Measurements from ENCODE around the gene ZNF827.
"Not testable (repeated sequence)": the region's sequence is repeated elsewhere in the genome, so short reads cannot be mapped to it uniquely, and the experiment has no call there.

ZNF827 gene

DNA sequence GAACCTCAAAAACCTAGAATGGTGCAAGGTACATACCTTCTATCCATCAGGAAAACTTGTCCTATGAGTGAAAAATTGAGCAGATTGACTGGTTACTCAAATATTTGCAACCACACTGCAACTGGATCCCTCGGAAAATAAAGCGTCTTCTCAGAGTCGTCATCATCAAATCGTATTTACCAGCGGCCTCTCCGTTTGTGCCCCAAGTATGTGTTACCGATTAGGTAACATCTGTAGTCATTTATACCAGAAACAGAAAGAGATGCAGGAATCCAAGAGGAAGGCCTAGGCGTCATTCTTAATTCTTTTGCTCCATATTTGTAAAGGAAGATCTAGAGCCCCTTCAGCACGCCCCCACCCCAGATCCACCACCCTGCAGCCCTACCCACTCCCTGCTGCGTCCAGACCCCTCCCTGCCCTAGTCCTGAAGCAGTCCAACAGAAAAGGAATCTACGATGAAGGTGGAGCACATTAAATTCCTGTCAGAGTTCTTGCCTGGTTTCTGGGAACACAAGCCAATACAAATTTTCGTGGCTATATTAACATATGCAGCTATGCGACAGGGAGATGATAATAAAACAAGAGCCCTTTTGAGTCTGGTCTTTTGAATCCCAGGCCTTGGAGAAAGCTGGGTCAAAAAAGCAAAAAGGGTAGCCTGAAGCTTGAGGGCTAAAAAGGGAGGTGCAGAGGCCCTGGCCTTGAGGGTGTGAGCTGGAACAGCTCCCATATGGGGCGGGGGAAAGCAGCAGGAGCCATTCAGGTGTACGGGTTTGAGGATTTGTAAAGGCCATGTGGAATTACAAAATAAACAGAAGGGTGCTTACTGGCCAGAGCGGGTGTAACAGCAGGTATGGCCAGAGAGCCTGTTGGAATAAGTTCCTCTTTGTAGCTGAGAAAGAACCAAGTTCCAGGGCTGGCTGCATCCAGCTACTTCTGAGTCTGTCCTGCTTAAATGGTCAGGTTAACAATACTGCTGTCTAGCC lies 77.0 kb downstream of the ZNF827 start:
- no peak for DNase-seq (ENCODE audit: low spot score)

DNA sequence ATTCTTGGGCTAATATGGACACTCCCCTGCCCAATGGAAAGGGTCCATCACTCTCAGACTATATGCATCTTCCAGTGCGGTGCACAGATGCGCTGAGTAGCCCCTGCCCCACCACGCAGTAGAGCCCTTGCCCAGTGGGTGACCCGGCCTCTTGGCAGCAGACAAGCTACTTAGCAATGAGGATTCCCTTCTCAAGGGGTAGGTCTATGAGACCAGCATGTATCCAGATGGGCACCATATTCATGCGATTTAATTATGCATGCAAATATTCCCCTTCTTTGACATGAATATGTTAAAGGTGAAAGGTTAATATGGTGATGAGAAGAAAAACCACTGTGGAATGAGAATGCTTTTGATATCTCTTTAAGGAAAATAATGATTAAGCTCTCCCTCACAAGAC lies 77.7 kb downstream of the ZNF827 start:
- no peak for DNase-seq (ENCODE audit: low spot score)

DNA sequence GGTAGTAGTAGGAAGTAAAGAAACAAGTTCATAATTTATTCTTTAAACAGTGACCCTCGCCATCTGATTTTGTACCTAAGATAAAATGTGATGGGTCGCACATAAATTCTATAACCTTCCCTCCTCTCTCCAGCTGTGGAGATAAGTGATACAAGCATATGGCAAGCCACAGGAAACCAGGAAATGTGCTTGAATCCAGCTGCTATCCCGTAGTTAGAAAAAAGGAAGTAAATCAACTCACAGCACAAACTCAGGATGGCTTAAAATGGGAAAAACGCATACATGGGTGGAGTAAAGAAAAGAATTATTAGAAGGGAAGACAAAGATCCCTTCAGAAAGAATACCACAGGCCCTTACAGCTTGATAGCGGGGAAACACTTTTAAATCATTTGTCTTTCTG lies 78.2 kb downstream of the ZNF827 start:
- DNase-seq (ENCODE audit: low spot score): no peak

DNA sequence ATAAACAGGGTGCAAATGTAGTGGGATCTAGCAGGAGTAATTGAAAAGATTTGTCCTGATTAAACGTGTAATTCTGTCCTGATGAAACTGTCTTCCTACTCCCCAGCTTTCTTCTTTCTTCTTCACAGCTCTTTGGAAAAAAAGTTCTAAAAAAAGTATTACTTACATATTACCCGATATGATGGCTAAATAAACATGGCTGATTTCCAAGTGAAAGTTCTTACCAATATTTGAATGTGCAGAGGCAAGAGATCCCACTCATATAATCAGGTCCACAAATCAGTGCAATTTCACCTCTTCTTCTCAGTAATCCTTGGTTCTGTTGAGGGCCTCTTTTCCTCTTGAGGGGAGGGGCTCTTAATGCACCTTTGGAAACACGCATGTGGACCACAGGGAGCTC lies 78.7 kb downstream of the ZNF827 start:
- DNase-seq (ENCODE audit: low spot score): no peak

DNA sequence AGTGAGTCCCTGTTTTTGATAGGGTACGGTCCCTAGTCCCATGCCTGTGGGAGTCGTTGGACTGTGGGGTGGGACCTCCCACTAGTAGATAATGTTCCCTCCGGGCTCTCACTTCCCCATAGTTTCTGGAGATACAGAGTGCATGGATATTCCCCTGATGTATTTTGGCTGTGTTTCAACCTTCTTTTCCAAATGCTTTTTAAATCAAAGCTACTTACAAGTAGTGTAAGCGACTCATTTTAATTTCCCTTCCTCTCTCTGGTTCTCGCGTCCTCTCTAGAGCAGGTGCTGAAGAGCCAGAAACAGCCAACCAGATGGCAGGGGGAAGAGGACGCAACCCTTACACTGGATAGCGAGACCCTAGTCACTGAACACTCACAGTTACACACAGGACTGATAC lies 79.2 kb downstream of the ZNF827 start:
- DNase-seq (ENCODE audit: low spot score): no peak

DNA sequence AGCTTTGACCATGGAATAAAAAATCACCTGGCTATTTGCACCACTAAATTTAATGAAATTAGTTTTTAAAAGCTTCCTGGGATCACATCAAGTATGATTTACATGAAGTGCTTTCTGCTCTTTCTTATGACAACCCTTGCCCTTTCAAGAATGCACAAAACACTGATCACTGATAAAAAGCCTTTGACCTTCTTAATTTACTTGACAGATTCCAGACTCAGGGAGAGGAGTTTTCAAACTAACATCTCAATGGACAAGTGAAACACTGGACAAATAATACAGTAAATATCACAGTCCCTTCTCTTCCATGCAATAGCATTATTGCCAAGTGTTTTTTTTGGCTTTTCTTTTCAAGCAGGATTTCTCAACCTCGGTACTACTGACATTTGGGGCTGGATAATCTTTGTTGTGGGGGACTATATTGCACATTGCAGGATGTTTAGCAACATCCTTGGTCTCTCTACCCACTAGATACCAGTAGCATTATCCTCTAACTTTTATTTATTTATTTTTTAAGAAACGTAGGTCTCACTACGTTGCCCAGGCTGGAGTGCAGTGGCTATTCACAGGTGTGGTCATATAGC lies 86.3 kb downstream of the ZNF827 start:
- DNase-seq (ENCODE audit: low spot score): no peak

DNA sequence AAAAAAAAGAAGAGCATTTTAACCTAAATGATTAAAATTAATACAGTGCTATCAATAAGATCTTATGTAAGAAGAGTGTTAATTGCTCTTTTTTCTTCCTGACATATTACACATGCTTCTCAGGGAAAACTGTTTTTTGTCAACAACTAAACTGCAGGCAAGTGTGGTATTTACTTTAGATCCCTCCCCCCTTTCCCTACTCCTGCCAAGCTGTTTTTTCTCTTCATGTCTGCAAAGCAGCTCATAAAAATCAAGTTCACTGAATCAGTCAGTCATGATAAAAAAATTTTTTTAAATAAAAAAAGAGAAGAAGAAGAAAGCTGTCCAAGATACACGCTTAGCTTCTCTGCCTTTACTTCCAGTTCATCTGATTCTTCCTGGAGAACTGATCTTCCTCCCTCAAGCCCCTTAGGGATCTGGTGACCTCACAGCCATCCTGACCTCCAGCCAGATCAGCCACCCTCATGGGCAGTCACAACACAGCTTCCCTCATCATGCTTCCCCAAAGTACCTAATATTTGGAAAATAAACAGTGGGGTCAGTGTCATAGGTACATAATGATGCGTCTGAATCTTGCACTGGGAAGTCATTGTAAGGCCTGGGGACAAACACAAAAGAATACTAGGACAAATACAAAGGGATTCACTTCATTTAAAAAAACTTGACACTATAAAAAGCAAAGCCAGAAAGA lies 87.0 kb downstream of the ZNF827 start:
- no peak for DNase-seq (ENCODE audit: low spot score)

DNA sequence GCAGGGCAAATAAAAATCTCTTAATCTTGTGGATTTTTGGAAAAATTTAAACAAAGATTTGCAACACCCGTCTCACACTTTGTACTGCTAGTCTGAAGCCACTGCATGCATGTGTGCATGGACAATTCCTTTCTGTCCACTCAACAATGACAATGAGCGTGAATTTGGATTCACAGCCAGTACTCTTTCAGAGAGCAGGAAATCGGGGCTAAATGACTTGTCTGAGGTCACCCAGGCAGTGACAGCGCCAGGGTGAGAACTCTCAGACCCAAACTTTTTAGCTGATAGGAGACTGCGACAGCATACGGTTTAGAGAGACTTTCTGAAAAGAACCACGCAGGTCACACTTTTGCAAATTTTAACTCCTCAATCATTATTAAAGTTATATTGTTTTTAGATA lies 90.9 kb downstream of the ZNF827 start:
- DNase-seq (ENCODE audit: low spot score): no peak

DNA sequence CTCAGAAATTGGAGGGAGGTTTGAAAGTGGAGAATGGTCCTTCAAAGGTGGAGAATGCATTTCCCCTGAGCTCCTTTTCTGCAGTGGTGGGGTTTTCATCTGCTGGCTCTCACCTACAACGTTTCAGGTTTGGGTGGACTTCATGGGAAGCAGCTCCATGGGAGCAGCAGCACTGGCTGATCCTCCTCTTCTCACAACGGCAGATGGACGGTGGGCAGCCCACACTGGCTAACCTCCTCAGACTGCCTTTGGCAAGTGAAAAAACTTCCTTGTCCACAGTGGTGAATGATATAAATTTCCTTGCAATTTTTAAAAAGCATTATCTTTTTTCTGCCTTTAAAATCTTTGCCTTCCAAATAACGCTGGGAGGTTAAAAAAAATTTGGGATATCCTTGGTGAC lies 93.5 kb downstream of the ZNF827 start:
- DNase-seq (ENCODE audit: low spot score): no peak

DNA sequence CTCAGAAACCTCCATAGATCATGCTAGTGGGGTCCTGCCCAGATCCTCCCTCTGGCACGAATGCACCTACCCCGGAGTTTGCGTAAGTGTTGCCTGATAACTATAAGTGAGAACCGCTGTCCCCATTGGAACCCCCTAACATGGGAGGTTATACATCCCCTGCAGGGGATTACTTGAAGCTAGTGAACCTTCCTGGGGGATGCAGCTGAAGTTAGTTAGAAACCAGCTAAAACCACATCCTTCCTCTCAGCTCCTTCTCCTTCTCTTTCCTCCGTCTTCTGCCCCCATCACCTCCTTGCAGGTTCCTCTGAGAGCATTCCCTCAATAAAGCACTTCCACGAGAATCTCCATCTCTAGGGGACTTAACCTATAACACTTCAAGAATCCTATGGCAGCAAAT lies 95.0 kb downstream of the ZNF827 start:
- no peak for DNase-seq (ENCODE audit: low spot score)

DNA sequence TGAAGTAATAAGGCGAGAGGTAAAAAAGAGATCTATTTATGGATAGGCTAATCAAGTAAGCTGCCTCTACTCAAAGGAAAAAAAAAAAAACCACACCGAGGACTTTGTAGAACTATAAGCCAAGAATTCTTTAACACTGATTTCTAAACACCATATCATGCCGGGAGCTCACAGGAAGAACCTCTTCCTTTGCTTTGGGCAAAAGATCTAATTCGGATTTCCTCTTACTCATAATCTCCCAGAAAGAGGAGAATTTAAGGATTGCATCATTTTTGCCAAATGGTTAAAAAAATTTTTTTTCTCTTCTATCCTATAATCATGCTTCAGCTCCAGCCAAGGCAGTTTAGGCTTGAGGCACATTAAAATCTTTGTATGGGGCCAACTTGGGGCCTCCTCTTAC lies 95.5 kb downstream of the ZNF827 start:
- DNase-seq (ENCODE audit: low spot score): peak; percentile 36

DNA sequence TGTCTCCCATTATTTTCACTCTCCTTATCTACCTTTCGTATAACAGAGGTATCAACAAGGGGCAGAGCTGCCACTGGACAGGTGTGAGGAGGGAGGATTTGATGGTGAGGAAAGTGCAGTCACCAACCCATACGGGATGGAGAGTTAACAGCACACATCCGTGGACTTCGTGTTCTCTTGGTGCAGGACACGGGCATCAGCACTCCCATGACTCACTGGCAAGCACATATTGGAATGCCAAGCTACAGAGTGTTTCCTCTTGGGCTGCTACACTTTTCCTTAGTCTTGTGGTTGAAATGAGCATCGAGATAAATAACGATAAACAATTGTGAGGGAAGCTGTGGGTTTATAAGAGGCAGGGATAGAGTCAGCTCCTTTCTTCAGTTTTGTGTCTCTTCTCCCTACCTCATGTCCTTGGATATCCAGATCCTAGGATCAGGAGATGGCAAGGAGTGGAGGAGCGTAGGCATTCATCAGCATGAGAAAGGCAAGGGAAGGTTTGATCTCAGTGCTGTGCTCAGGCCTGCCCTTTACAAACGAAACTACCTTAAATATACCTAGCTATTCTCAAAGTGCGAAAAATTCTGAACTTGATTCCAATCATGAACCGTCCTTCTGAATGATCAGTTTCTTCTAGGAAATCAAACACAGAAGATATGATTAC lies 96.3 kb downstream of the ZNF827 start:
- DNase-seq (ENCODE audit: low spot score): no peak

DNA sequence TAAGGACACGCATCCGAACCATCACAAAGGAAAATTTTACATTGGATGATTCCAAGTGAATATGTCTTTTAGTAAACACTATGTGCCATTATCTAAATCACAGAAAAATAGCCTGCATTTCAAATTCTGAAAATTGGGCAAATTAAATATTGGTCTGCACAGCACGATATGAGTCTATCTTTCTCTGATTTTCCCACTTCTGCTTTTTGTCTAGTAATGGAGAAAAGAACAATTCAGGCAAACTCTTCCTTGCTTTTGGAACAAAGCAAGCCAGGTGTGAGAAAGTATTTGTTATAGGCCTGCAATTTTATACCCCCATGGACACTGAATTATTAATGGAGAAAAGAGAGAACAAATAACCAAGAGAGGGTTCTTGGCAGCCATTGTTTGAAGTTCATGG lies 97.8 kb downstream of the ZNF827 start:
- DNase-seq (ENCODE audit: low spot score): no peak

DNA sequence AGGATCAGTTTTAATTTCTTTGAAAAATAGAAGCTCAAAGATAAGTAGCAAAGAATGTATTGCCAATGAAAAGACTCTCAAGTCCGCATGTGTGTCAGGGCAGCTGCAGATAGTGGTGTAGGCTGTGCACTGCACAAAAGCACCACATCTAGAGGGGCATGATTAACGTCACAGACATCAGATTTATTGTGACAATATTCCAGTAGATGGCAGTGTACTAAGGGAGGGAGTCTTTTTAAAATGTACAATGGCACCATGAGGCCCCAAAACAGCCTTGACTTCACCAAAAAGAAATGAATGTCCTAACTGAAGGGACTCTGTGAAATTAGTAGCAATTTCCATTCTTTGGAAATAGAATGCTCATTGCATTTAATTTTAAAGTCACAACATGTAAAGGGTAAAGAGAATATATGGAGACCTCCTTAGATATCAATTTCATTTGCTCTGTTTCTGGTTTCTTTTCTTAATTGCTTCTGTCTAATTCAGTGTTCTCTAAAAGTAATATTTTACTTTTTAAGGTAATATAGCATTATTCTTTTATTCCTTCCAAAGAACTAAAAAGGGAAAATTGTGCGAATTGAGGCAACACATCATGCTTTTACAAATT lies 98.4 kb downstream of the ZNF827 start:
- DNase-seq (ENCODE audit: low spot score): peak; percentile 26

DNA sequence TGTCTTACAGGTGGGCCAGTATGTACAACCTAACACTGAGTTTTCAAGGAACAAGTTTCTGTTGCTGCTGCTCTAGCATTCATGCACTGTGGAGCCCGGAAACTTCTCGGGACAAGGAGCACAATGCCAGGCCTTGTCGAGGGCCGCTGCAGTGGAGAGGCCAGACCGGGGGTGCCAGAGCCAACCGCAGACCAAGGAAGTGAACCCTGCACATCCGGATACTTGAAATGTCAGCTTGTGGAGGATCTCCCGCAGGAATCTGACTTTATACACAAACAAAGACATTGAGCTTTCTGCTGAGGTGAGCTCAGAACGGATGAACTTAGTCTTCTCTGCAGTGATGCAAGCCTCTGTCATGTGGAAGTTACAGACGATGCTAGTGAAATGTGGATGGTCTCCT lies 99.5 kb downstream of the ZNF827 start:
- no peak for DNase-seq (ENCODE audit: low spot score)

DNA sequence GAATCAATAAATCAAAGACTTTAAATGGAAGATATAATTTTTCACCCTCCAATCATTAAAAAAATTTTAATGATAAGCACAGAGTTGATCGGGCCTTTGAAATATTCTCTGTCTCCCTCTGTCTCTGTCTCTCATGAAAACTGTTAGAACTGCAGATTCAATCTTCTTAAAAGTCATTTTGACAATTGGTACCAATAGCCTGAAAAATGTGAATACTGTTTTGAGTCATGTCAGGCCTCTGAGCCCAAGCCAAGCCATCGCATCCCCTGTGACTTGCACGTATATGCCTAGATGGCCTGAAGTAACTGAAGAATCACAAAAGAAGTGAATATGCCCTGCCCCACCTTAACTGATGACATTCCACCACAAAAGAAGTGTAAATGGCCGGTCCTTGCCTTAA lies 106.2 kb downstream of the ZNF827 start:
- not testable (repeated sequence) for DNase-seq (ENCODE audit: low spot score)

DNA sequence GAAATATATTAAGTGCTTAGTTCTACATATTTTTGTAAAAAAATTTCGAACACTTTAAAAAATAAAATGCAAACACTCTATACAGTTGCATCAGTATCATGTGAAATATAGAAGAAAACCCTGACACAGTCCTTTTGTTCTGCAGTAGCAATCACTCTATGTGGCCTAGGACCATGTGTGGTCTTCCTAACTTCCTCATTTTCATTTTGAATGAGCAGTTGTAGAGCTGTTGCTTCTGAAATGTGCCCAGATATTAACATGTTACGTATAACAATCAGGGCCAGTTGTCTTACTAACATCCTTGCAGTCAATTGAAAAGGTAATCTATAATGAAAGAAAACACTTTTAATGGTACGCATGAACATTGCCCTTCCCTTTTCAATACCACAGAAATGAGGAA lies 107.9 kb downstream of the ZNF827 start:
- no peak for DNase-seq (ENCODE audit: low spot score)

DNA sequence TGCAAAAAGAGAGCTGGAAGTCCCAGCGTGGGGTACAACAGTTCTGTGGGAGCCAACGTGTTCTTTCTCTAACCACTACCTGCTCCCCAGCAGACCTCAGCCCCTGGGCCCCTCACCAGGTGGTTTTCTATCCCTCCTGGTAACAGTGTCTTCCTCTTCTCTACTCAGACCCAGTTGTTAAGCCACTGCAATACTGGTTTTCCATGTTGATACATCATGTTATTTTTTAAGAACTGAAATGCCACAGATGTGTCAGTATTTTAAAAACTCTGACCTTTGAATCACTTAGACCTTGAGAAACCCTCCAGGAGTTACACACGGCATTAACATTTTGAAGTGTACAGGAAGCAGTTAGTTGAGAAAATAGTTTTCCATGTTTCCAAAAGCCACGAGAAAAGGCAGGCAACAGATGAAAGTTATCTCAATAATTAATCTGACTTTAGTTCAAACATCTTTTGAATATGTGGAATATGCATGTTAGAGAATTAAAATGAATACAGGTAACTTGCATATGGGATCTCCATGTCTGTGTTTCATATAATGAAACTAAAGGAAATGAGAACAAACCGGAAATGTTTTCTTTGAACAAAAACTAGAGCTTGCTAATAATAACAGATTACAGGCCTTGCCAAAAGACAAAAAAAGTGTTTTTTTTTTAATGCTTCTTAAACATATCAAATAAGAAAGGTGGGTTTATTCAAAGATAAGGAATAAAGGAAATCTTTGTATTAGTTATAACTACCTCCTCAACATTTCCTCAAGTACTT lies 108.8 kb downstream of the ZNF827 start:
- no peak for DNase-seq (ENCODE audit: low spot score)

DNA sequence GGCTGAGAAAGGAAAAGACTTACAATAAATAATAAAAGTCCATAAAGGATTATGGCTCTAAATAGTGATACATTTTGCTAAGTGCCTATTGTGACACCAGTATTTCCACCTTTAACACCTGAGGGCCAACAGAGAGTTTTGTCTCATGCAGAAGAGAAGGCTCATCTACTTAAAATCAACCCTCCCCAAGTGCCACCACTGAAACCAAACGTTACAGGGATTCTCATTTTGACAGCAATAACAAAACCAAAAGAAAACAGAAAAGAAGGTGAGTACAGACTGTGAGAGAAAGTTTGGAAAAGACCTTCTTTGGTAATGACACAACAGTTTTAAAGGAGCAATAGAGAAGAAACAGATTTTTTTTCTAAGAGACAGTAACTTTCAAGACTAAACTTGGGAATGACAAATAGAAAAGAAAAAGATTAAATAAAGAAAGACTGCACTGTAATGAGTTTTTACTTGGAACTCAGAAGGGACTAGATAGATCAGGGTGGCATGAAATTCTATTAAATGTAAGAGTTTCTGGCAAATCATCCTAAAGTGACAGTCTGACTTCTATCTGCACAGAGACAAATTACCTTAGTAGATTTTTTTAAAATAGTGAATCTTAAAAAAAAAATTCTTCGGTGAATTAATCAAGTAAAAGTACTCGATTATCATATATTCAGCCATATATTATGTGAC lies 109.7 kb downstream of the ZNF827 start:
- DNase-seq (ENCODE audit: low spot score): no peak

DNA sequence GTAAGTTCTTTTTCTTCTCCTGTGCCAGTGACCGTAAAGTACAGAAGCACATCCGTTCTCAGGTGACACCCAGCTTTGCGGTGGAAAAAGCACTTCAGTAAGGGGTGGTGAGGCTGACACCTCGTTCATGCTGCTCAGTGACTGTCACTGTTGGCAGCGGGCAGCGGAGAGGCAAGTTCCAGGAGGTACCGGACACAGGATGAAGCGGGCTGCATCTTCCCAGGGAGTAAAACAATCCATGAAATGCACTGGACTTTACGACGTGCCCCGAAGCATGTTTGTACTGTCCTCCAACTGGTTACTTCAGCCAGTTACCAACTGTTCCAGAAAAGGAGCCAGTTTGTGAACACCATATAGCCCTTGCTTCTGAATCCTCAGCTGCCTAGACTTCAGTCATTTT lies 110.7 kb downstream of the ZNF827 start:
- DNase-seq (ENCODE audit: low spot score): no peak

DNA sequence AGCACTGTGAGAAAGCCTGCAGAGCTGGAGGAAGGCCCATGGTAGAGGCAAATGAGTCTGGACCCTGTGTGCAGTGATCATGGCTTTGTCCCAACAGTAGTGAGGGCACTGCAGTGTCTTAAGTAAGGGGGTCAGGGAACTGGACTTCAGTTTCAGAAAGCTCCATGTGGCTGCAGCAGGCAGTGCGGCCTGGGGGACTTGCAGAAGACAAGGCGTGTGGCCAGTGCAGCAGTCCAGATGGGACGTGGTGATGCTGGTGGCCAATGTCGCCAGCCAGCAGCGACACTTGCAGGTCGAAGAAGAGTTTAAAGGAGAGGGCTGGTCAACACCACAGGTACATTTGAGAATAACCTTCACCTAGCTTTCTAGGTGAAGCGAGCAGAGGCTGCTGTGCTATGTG lies 113.4 kb downstream of the ZNF827 start:
- no peak for DNase-seq (ENCODE audit: low spot score)
